LNCaP clone FGC (cell line): ENCODE data around the gene CFAP74.

Experiments used
- DNase-seq: peaks from one replicate; pipeline ENCODE4 v3.0.0-alpha.2; 2011; ENCODE audit warnings: low read depth
- H3K4me3 ChIP-seq: 2 replicates; pipeline ENCODE4 v1.5.1; 2011; ENCODE audit warnings: mild to moderate bottlenecking, low read depth, low read length, control low read depth
- CTCF ChIP-seq: IDR thresholded peaks from 2 replicates; pipeline ENCODE4 v1.5.1; 2012; ENCODE audit warnings: mild to moderate bottlenecking; ENCODE audit not compliant: control insufficient read depth, insufficient read depth; ENCODE audit errors: extremely low read depth

Gene CFAP74

DNA sequence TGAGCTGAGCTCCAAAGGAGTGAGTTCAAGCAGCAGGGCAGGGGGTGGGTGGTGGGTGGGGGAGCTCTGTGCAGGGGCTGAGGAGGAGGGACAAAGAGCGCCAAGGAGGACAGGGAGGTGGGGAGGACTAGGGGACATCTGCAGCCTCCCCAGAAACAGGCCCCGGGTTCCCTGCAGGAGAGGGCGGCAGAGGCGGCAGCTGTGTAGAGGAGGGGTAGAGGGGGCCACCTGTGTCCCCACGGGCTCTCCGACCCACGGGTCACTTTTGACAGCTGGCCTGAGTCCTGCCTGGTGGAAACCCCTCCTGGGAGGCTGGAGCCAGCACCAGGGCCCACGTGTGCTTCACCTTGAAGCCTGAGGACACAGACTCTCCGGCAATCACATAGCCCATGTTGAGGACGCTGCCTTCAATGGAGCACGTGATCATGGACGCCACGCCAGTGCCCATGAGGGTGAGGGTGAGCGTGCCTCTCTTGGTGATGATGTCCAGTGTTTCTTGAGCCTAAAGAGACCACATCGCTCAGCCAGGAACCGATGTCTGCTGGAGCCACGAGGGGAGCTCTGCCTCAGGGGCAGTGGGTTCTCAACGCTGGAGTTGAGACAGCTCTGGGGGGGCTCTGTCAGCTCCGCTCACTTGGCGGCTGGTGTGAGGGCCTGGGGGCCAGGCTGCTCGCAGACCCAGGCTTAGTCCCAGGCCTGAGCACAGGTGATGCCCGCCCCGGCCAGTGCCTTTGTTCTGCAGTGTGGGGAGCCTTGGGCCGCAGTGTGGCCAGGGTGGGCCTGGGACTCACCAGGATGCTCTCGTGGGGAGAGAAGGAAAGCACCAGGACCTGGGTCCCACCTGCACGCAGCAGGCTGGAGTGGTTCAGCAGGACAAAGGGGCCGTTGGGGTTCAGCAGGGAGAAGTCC is 77.9 kb downstream of the CFAP74 start:
- no peak for TF ChIP-seq CTCF
- no peak overlapping the region for H3K4me3 ChIP-seq
- DNase-seq = no peak

DNA sequence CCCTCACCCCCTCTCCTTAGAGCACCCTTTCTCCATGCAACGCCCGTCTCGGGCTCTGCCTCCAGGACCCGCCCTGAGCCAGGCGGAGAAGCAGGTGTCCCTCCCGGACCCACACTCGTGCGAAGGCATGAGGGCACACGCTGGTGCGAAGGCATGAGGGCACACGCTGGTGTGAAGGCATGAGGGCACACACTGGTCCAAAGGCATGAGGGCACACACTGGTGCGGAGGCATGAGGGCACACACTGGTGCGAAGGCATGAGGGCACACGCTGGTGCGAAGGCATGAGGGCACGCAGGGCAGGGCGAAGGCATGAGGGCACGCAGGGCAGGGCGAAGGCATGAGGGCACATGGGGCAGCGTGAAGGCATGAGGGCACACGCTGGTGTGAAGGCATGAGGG is 78.7 kb downstream of the CFAP74 start:
- no peak overlapping the region for H3K4me3 ChIP-seq
- TF ChIP-seq CTCF = no peak
- DNase-seq = no peak

DNA sequence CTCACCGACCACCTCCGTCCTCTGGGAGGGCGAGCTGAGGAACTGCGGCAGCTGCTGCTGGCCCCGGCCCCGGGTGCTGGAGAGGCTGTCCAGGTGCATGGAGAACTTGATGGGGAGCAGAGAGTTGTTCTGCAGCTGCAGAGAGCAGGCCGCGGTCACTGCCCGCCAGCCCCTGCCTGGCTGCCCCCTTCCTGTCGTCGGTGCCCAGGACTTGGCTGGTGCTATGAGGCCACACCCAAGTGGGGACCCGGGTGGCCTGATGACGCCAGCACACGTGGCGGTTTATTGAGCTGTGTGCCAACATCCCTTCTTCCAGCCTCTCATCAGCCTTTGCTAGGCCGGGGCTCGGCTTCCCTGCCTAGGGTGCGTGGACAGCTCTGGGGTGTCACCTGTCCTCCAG is 79.2 kb downstream of the CFAP74 start:
- H3K4me3 ChIP-seq = no peak overlapping the region
- no peak for DNase-seq
- TF ChIP-seq CTCF = no peak

- no peak for TF ChIP-seq CTCF
- DNase-seq = no peak
- H3K4me3 ChIP-seq = no peak overlapping the region
These were observed 80.4 kb downstream of the CFAP74 start for GRCh38 chr1:1922956-1923833.

- DNase-seq = no peak
- TF ChIP-seq CTCF = no peak
- H3K4me3 ChIP-seq = no peak overlapping the region
These were observed 81.0 kb downstream of the CFAP74 start for GRCh38 chr1:1922702-1922955.

- DNase-seq = no peak
- H3K4me3 ChIP-seq = no peak overlapping the region
- TF ChIP-seq CTCF = no peak
These were observed 81.5 kb downstream of the CFAP74 start for GRCh38 chr1:1921901-1922701.
